Measurements from ENCODE around the gene TNFSF4. TPM values are rescaled to one million over a fixed set of nuclear protein-coding genes. Genes with fewer than 3 reads are reported as not detected.

Gene TNFSF4
- total RNA-seq, 1 experiment from 2014 or later, result 0.18 TPM

DNA sequence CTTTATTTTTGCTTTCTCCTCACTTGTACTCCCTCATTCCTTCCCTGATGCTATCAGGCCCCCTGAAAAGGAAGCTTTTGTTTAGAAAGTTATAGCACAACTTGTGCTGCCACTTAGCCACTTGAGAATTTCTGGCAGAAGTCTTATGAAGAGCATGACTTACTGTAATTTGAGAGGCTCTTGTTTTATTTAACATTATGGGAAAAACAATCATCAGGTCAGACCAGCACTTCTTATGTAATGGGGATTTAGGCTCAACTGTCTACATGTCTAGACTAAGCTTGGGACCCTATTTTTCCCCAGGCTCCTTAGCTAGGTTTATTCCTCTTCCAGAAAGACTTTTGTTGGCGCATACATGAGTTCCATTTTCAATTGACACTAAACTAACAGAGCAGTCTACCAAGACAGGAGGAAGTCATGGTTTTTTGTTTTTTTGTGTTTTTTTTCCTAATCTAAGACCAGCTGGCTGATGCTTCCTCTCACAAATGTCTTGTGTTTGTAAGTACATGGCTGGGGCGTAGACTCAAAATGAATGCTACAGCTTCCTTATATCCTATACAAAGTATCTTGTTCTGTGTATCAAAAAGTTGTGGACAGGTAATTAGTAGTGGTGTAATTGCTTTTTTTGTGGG, 31.5 kb downstream of the TNFSF4 start:
- DNase-seq (peak; percentile 35), ATAC-seq (0 out of 2 replicates have a peak, but pooled peaks have one; percentile 29)
- Histone ChIP-seq H3K9me3 (ENCODE audit: low read length) (peaks cover 42% of the 10 kb centered on the region), H3K9me2 (replicated peaks; ENCODE audit: low read length) (no peaks in the 10 kb centered on the region), H3K79me2 (ENCODE audit: low read length) (no peaks in the 10 kb centered on the region), H2AFZ (ENCODE audit: low read length) (no peak overlapping the region), H3K9ac (ENCODE audit: low read length) (no peak overlapping the region), H3K4me3 (ENCODE audit: low read length) (no peak overlapping the region), H3K27ac (ENCODE audit: low read length) (no peak overlapping the region), H3F3A (ENCODE audit: low read length, unreplicated experiment) (no peaks in the 10 kb centered on the region), H3K4me1 (ENCODE audit: insufficient read depth, low read length) (no peaks in the 10 kb centered on the region), H3K36me3 (ENCODE audit: low read depth, low read length) (peaks cover 2% of the 10 kb centered on the region; the same call in 1 of the 2 replicates), H3K27me3 (ENCODE audit: low read length) (no peaks in the 10 kb centered on the region), H3K4me2 (ENCODE audit: low read length) (no peak overlapping the region), H4K20me1 (ENCODE audit: low read length) (no peaks in the 10 kb centered on the region)
- ChIA-PET POLR2A (ENCODE audit: unreplicated experiment) (no interaction called here), CTCF (no interaction called here)
- TF ChIP-seq CTCF (conservative IDR thresholded peaks at IDR 0.05; ENCODE audit: low read depth, low read length) (no peak), EZH2phosphoT487 (IDR thresholded peaks at IDR 0.05; ENCODE audit: borderline replicate concordance, low read length) (no peak), EZH2 (IDR thresholded peaks at IDR 0.05; ENCODE audit: low read length, unreplicated experiment) (no peak)
- intact Hi-C loops (cut with micrococcal nuclease), result no loop called here
- no TSS peak for BruUV-seq (replicated peaks)

DNA sequence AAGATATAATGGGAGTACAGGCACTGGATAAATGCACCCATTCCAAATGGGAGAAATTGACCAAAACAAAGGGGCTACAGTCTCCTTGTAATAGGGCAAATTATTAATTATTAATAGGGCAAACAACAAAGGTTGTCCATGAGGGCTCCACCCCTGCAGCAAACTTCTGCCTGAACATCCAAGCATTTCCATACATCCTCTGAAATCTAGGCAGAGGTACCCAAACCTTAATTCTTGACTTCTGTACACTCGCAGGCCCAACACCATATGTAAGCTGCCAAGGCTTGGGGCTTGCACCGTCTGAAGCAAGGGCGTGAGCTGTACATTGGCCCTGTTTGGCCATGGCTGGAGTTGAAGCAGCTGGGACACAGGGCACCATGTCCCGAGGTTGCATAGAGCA, 33.7 kb downstream of the TNFSF4 start:
- H4K20me1 ChIP-seq (ENCODE audit: low read length), result no peaks in the 10 kb centered on the region
- H3K27ac ChIP-seq (ENCODE audit: low read length), result no peak overlapping the region
- H3K27me3 ChIP-seq (ENCODE audit: low read length), result no peaks in the 10 kb centered on the region
- ChIA-PET CTCF (no interaction called here), POLR2A (ENCODE audit: unreplicated experiment) (no interaction called here)
- ATAC-seq (no peak), DNase-seq (no peak)
- H3K9me2 ChIP-seq (replicated peaks; ENCODE audit: low read length), result no peaks in the 10 kb centered on the region
- no peak overlapping the region for H3K4me3 ChIP-seq (ENCODE audit: low read length)
- no peaks in the 10 kb centered on the region for H3K79me2 ChIP-seq (ENCODE audit: low read length)
- intact Hi-C loops (cut with micrococcal nuclease), result no loop called here
- no peak overlapping the region for H3K9ac ChIP-seq (ENCODE audit: low read length)
- H2AFZ ChIP-seq (ENCODE audit: low read length), result no peak overlapping the region
- TF ChIP-seq EZH2phosphoT487 (IDR thresholded peaks at IDR 0.05; ENCODE audit: borderline replicate concordance, low read length) (no peak), EZH2 (IDR thresholded peaks at IDR 0.05; ENCODE audit: low read length, unreplicated experiment) (no peak), CTCF (conservative IDR thresholded peaks at IDR 0.05; ENCODE audit: low read depth, low read length) (no peak)
- no peak overlapping the region for H3K4me2 ChIP-seq (ENCODE audit: low read length)
- no peaks in the 10 kb centered on the region for H3F3A ChIP-seq (ENCODE audit: low read length, unreplicated experiment)
- peaks cover 49% of the 10 kb centered on the region for H3K9me3 ChIP-seq (ENCODE audit: low read length)
- H3K36me3 ChIP-seq (ENCODE audit: low read depth, low read length), result peaks cover 2% of the 10 kb centered on the region; the same call in 1 of the 2 replicates
- H3K4me1 ChIP-seq (ENCODE audit: insufficient read depth, low read length), result no peaks in the 10 kb centered on the region
- BruUV-seq (replicated peaks), result no TSS peak

GRCh38 chr1:173171152-173171551, 36.0 kb downstream of the TNFSF4 start:
- intact Hi-C loops (cut with micrococcal nuclease), result no loop called here
- Histone ChIP-seq H3K4me3 (ENCODE audit: low read length) (no peak overlapping the region), H3K9ac (ENCODE audit: low read length) (no peak overlapping the region), H3K36me3 (ENCODE audit: low read depth, low read length) (peaks cover 2% of the 10 kb centered on the region; the same call in 1 of the 2 replicates), H3K9me3 (ENCODE audit: low read length) (peaks cover 54% of the 10 kb centered on the region), H2AFZ (ENCODE audit: low read length) (no peak overlapping the region), H3K79me2 (ENCODE audit: low read length) (no peaks in the 10 kb centered on the region), H4K20me1 (ENCODE audit: low read length) (no peaks in the 10 kb centered on the region), H3K9me2 (replicated peaks; ENCODE audit: low read length) (0 out of 2 replicates have a peak, but pooled peaks cover 5% of the 10 kb centered on the region), H3K4me2 (ENCODE audit: low read length) (no peak overlapping the region), H3K4me1 (ENCODE audit: insufficient read depth, low read length) (no peaks in the 10 kb centered on the region), H3K27ac (ENCODE audit: low read length) (no peak overlapping the region), H3K27me3 (ENCODE audit: low read length) (no peaks in the 10 kb centered on the region), H3F3A (ENCODE audit: low read length, unreplicated experiment) (no peaks in the 10 kb centered on the region)
- BruUV-seq (replicated peaks), result no TSS peak
- TF ChIP-seq CTCF (conservative IDR thresholded peaks at IDR 0.05; ENCODE audit: low read depth, low read length) (no peak), EZH2 (IDR thresholded peaks at IDR 0.05; ENCODE audit: low read length, unreplicated experiment) (no peak)
- ATAC-seq, result no peak
- CTCF ChIA-PET, result no interaction called here
- POLR2A ChIA-PET (ENCODE audit: unreplicated experiment), result no interaction called here
- DNase-seq, result no peak
